Thyroid gland (tissue), 4 donors: ENCODE data around the gene DOCK1. TPM values are rescaled to one million over a fixed set of nuclear protein-coding genes. Genes with fewer than 3 reads are reported as not detected.

ENCODE experiments used
- DNase-seq, 2 donors: peaks; one replicate each; pipeline ENCODE4 v3.0.0-alpha.2; 2019
- H3K27ac ChIP-seq, 3 donors: fragments of 200-600 bp; sonication (generic); 1 replicate in 2 of 3; 2 replicates in 1 of 3; pipeline ENCODE4 v1.5.1; 2016 to 2019; ENCODE audit warnings: mild to moderate bottlenecking in 1 of 3, moderate library complexity in 1 of 3
- H3K27me3 ChIP-seq: fragments of 200-600 bp; sonication (generic); one replicate; pipeline ENCODE4 v1.5.1; 2019
- H3K36me3 ChIP-seq, 2 donors: fragments of 200-600 bp; sonication (generic); one replicate each; pipeline ENCODE4 v1.5.1; 2016 to 2019
- H3K4me1 ChIP-seq, 2 donors: fragments of 200-600 bp; sonication (generic); one replicate each; pipeline ENCODE4 v1.5.1; 2017 to 2019
- H3K4me3 ChIP-seq, 3 donors: fragments of 200-600 bp; sonication (generic); replicated peaks in 1 of 3; 1 replicate in 2 of 3; 2 replicates in 1 of 3; pipeline ENCODE4 v1.5.1; 2016; ENCODE audit warnings: mild to moderate bottlenecking in 1 of 3
- H3K9me3 ChIP-seq: fragments of 200-600 bp; sonication (generic); one replicate; pipeline ENCODE4 v1.5.1; 2017
- POLR2A ChIP-seq, 2 donors: fragments of 450-650 bp; IDR thresholded peaks; one replicate each; pipeline ENCODE4 v1.6.1; 2017; ENCODE audit warnings: antibody characterized with exemption in 2 of 2, mild to moderate bottlenecking in 2 of 2, moderate library complexity in 1 of 2
- WGBS, 2 donors: methylation state at CpG; one replicate each; pipeline ENCODE4 v1.1.5; 2017; 5-methylcytosine and 5-hydroxymethylcytosine counted together
- intact Hi-C: fragments of 100-400 bp; cut with DNase I; formaldehyde crosslinking; loops from one replicate; pipeline ENCODE4 v1.15.1; 2023
- total RNA-seq, 4 donors: library from RNA; depleted of rRNA; stranded (reverse); fragments of >200 nt; gene quantifications; one replicate each; pipeline ENCODE4 v1.2.3, GENCODE V29; 2016
- TF ChIP-seq, protein P1 (sequence below), 6 experiments: fragments of 200-600 bp in 3 of 6; fragments of 450-650 bp in 3 of 6; sonication (generic) in 3 of 6; IDR thresholded peaks; one replicate each; pipeline ENCODE4 v1.5.1; 2016 to 2019; ENCODE audit warnings: antibody characterized with exemption in 6 of 6, mild to moderate bottlenecking in 2 of 6, inconsistent platforms in 1 of 6, moderate library complexity in 1 of 6

DOCK1 gene
- total RNA-seq, 4 donors from 2014 or later, result 89.7 to 217 (median 112) TPM

DNA sequence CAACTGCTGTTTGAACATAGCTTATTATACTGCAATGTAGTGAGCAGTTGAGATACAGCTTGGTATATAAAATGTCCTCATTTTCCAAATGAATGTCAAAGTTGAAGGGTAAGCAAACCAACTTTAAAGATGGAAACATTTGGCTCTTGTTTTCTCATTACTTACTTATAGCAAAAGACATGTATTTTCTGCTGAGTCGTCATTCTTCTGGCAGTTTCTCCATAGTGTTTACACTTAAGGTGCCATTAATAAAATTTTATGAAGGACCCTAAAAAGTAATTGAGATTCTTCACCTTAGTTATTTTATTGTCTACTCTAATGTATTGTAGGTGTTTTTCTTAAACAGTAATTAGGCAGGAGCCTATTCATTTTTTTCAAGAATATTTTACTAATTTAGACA is 222.6 kb downstream of the DOCK1 start:
- H3K27ac ChIP-seq, result no peak overlapping the region
- no peaks in the 10 kb centered on the region for H3K27me3 ChIP-seq
- no peaks in the 10 kb centered on the region for H3K9me3 ChIP-seq
- TF ChIP-seq POLR2A (IDR thresholded peaks at IDR 0.05), result no peak
- TF ChIP-seq, protein P1, sequence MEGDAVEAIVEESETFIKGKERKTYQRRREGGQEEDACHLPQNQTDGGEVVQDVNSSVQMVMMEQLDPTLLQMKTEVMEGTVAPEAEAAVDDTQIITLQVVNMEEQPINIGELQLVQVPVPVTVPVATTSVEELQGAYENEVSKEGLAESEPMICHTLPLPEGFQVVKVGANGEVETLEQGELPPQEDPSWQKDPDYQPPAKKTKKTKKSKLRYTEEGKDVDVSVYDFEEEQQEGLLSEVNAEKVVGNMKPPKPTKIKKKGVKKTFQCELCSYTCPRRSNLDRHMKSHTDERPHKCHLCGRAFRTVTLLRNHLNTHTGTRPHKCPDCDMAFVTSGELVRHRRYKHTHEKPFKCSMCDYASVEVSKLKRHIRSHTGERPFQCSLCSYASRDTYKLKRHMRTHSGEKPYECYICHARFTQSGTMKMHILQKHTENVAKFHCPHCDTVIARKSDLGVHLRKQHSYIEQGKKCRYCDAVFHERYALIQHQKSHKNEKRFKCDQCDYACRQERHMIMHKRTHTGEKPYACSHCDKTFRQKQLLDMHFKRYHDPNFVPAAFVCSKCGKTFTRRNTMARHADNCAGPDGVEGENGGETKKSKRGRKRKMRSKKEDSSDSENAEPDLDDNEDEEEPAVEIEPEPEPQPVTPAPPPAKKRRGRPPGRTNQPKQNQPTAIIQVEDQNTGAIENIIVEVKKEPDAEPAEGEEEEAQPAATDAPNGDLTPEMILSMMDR (IDR thresholded peaks at IDR 0.05), result no peak
- H3K36me3 ChIP-seq, result peaks cover 0 to 16% of the 10 kb centered on the region in 2 donors
- intact Hi-C loops, result no loop called here
- no peak overlapping the region for H3K4me3 ChIP-seq
- DNase-seq, result no peak
- 95 to 98% methylated on average over 1 of the region's 1 CpG for WGBS, 2 donors
- no peaks in the 10 kb centered on the region for H3K4me1 ChIP-seq

DNA sequence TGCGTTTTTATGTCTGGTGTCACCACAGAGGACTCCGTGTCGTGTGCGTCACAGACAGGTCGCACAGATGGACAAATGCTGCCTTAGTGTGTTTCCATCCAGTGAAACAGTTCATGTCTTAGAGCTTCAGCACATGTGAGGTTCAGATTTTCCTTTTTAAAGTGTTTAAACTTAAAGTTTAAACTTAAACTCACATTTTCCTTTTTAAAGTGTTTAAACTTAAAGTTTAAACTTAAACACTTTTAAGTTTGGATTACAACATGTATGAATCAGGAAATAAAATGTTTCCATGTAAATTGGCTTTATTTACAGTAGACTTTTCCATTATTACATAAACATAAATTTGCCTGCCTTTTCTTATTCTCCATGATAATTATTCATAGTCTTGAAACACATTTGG is 223.9 kb downstream of the DOCK1 start:
- WGBS, 2 donors, result 83 to 98% methylated on average over 5 of the region's 5 CpGs
- no peak for TF ChIP-seq POLR2A (IDR thresholded peaks at IDR 0.05)
- TF ChIP-seq, protein P1 (IDR thresholded peaks at IDR 0.05), result no peak
- H3K4me3 ChIP-seq, result no peak overlapping the region
- H3K4me1 ChIP-seq, result no peaks in the 10 kb centered on the region
- DNase-seq, result no peak
- H3K27ac ChIP-seq, result no peak overlapping the region
- intact Hi-C loops, result no loop called here
- H3K27me3 ChIP-seq, result no peaks in the 10 kb centered on the region
- H3K9me3 ChIP-seq, result no peaks in the 10 kb centered on the region
- H3K36me3 ChIP-seq, result peaks cover 0 to 16% of the 10 kb centered on the region in 2 donors

DNA sequence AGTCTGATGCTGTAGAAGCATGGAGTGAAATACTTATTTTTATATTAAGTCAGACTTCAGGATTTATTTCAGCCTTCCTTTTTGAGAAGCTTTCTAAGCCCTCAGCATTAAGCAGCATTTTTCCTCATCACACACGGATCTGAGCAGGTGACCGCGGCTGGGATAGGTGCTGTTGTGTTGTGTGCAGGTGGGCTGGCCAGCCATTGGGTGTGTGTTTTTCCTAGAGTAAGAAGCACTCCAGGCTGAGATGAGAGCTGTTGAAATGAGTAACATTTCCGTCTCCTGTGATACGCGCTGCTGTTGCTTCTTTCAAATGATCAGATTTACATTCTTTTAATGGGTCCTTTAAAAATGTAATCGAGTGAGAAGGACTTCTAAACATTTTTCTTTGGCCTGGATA is 227.2 kb downstream of the DOCK1 start:
- 64 to 71% methylated on average over 7 of the region's 7 CpGs for WGBS, 2 donors
- TF ChIP-seq, protein P1 (IDR thresholded peaks at IDR 0.05), result no peak
- no peak for TF ChIP-seq POLR2A (IDR thresholded peaks at IDR 0.05)
- intact Hi-C loops, result no loop called here
- H3K27me3 ChIP-seq, result no peaks in the 10 kb centered on the region
- no peaks in the 10 kb centered on the region for H3K9me3 ChIP-seq
- no peak for DNase-seq
- H3K27ac ChIP-seq, result no peak overlapping the region
- no peaks in the 10 kb centered on the region for H3K4me1 ChIP-seq
- H3K4me3 ChIP-seq, result no peak overlapping the region
- H3K36me3 ChIP-seq, result peaks cover 0 to 13% of the 10 kb centered on the region in 2 donors

DNA sequence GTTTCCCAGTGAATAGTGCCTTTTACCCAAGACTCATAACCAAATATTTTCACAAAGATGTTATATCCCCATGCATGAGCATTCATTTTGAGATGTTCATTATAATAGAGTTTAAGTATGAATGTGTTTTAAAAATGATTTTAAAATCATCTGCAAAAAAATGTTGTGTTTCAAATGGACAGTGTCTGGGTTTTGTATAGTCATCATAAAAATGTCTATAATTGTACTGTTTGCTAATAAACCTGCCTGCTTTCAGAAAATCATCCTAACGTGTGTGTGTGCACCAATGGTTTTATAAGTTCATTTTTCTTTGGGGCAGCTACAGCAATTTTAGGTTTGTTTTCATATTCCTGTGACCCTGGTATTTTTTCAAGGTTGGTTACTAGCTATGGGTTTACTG is 228.0 kb downstream of the DOCK1 start:
- no peak for TF ChIP-seq POLR2A (IDR thresholded peaks at IDR 0.05)
- TF ChIP-seq, protein P1 (IDR thresholded peaks at IDR 0.05), result no peak

DNA sequence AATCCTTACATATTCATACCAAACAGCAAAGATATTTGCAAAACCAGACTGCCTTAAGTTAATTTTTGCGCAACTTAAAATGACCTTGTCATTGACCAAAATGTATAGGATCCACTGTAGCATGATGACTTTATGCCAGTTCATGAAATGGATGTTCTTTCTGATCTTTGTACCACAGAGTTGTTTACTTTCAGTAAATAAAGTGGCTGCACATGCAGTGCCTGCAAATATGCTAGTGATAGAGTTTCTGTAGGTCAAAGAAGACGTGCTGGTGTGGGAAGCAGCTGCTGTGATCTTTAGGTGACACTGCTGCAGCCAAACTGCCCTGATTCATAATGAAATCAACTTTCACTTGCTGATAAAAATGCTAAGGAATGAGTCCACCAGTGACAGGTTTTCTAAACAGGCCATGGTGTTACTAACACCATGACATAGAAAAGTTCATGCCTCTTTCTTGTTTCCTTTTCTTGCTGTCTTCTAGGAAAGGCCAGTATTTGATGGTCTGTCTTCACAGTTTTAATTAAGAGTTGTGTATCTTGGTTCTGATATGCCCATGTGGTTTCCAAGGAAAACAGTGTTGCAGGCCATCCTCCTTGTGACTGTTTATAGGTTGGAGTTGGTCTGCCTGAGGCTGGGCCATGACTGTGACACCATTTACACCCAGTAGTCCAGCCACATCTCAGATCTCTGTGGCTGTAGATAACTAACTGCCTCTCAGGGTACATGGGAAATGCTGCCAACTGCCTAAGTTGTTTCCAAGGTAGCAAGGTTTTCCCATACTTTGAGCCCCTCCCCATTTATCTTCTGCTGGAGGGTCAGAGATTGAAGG is 228.7 kb downstream of the DOCK1 start:
- Histone ChIP-seq H3K36me3 (peaks cover 0 to 8% of the 10 kb centered on the region in 2 donors), H3K27ac (no peak overlapping the region), H3K4me1 (no peaks in the 10 kb centered on the region), H3K27me3 (no peaks in the 10 kb centered on the region), H3K4me3 (no peak overlapping the region), H3K9me3 (no peaks in the 10 kb centered on the region)
- intact Hi-C loops, result no loop called here
- TF ChIP-seq, protein P1 (IDR thresholded peaks at IDR 0.05), result no peak
- TF ChIP-seq POLR2A (IDR thresholded peaks at IDR 0.05), result no peak
- 93 to 100% methylated on average over 2 of the region's 2 CpGs for WGBS, 2 donors
- no peak for DNase-seq

More for the DNA sequence above, 228.0 kb downstream of the DOCK1 start:
- DNase-seq, result no peak
- WGBS, 2 donors, result 88% methylated on average over 1 of the region's 1 CpG
- no peak overlapping the region for H3K4me3 ChIP-seq
- intact Hi-C loops, result no loop called here
- H3K27me3 ChIP-seq, result no peaks in the 10 kb centered on the region
- H3K9me3 ChIP-seq, result no peaks in the 10 kb centered on the region
- H3K27ac ChIP-seq, result no peak overlapping the region
- no peaks in the 10 kb centered on the region for H3K4me1 ChIP-seq
- peaks cover 0 to 13% of the 10 kb centered on the region in 2 donors for H3K36me3 ChIP-seq
